ENCODE results near the gene SYNE2.

Gene SYNE2

DNA sequence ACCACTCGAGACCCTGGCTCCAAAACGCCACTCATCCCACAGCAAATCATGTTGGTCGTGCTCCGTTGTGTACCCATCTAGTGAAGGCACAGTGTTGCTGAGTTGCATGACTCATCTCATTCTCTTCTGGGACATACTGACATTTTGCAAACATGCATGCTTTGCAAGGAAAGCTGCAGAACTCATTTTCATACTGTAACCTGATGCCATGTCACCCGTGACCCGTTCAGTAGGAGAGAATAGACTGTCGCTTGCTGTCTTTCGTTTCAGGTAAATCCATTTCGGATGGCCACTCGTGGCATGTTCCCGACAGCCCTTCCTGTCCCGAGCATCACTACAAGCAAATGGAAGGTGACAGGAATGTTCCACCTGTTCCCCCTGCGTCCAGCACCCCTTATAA lies 363.2 kb downstream of the SYNE2 start:
- H3K36me3 ChIP-seq = peaks cover 100% of the 10 kb centered on the region
- H3K4me3 ChIP-seq (ENCODE audit: low read depth in 1 of 2, low read length in 1 of 2) = no peak overlapping the region
- H3K4me1 ChIP-seq (ENCODE audit: control insufficient read depth in 1 of 2, insufficient read depth in 1 of 2, low read depth in 1 of 2, low read length in 1 of 2) = no peaks in the 10 kb centered on the region
- H3K27ac ChIP-seq = no peak overlapping the region
- peaks cover 10% of the 10 kb centered on the region for H3K27me3 ChIP-seq
- TF ChIP-seq, protein P1, sequence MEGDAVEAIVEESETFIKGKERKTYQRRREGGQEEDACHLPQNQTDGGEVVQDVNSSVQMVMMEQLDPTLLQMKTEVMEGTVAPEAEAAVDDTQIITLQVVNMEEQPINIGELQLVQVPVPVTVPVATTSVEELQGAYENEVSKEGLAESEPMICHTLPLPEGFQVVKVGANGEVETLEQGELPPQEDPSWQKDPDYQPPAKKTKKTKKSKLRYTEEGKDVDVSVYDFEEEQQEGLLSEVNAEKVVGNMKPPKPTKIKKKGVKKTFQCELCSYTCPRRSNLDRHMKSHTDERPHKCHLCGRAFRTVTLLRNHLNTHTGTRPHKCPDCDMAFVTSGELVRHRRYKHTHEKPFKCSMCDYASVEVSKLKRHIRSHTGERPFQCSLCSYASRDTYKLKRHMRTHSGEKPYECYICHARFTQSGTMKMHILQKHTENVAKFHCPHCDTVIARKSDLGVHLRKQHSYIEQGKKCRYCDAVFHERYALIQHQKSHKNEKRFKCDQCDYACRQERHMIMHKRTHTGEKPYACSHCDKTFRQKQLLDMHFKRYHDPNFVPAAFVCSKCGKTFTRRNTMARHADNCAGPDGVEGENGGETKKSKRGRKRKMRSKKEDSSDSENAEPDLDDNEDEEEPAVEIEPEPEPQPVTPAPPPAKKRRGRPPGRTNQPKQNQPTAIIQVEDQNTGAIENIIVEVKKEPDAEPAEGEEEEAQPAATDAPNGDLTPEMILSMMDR (IDR thresholded peaks at IDR 0.05) = no peak
- H3K9me3 ChIP-seq = no peaks in the 10 kb centered on the region

DNA sequence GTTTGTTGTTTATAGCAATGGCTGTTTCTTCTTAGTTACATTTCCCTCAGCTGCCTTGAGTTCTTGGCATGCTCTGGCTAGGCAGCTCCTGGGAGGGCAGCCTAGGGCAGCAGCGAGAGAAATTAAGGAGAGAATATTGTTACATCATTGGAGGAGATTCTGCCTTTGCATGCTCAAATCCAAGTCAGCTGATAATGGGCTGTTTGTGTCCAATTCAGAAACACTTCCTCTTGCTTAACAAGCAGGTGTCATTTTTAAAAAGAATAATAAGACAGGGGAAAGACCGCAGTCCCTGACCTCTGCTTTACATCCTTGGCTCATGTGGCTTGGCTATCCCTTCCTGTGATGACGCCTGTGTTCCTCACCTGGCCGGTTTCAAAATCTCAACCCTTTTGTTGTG lies 364.5 kb downstream of the SYNE2 start:
- no peak overlapping the region for H3K4me3 ChIP-seq (ENCODE audit: low read depth in 1 of 2, low read length in 1 of 2)
- no peak overlapping the region for H3K27ac ChIP-seq
- no peaks in the 10 kb centered on the region for H3K4me1 ChIP-seq (ENCODE audit: control insufficient read depth in 1 of 2, insufficient read depth in 1 of 2, low read depth in 1 of 2, low read length in 1 of 2)
- TF ChIP-seq, protein P1 (IDR thresholded peaks at IDR 0.05) = no peak
- no peaks in the 10 kb centered on the region for H3K9me3 ChIP-seq
- H3K36me3 ChIP-seq = peaks cover 100% of the 10 kb centered on the region
- peaks cover 19% of the 10 kb centered on the region for H3K27me3 ChIP-seq

DNA sequence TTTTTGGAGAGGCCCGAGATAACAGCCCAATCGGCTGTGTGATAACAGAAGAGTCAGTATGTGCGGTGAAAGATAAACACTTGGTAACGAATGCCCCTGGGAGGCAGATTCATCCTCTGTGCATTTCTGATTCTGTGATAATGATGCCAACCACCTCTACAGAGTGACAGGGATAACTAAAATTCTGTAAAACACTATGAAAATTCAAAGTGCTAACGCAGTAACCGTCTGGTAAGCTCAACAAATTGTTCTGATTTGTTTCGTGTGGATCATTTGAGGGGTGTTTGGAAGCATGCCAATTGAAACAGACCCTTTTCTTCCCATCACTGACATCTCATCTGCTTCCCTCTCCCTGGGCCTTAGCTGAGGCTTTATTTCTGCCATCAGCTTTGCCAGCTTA lies 365.0 kb downstream of the SYNE2 start:
- no peak overlapping the region for H3K4me3 ChIP-seq (ENCODE audit: low read depth in 1 of 2, low read length in 1 of 2)
- TF ChIP-seq, protein P1 (IDR thresholded peaks at IDR 0.05) = no peak
- H3K4me1 ChIP-seq (ENCODE audit: control insufficient read depth in 1 of 2, insufficient read depth in 1 of 2, low read depth in 1 of 2, low read length in 1 of 2) = no peaks in the 10 kb centered on the region
- peaks cover 100% of the 10 kb centered on the region for H3K36me3 ChIP-seq
- no peak overlapping the region for H3K27ac ChIP-seq
- H3K27me3 ChIP-seq = peaks cover 19% of the 10 kb centered on the region
- no peaks in the 10 kb centered on the region for H3K9me3 ChIP-seq

DNA sequence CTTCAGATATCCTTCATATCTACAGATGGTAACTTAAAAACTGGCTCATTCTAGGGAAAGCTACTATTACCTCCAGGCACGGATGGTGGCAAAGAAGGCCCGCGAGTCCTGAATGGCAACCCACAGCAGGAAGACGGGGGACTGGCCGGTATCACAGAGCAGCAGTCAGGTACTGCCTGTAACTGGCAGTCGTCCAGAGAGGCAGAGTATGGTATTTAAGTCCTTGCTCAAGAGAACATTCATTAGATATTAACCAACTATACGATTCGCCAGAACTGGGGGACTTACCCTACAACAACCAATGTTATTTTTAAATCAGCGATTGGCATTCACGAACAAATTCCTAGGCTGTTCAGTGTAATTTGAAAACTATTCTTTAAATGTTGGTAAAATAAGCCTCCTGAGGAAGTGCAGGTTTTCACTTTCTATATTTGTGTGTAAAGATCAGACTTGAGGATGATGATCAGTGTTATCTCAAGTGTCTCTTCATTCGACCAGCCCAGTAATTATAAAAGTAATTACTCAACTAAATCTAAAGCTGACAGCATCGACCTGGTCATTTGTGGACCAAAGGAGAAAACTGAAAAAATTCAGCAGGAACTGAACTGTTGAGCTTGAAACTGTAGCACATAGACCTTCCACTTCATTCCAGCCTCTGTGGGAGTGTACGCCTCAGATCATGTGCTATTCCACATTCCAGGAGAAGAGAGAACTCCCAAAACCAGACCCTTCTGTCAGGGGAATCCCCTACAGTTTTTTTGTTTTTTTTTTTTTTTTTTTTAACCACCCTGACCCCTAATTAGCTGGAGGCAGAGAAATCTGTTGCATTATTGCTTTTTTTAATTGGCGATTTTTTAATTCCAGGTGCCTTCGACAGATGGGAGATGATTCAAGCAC lies 365.8 kb downstream of the SYNE2 start:
- Histone ChIP-seq H3K4me3 (ENCODE audit: low read depth in 1 of 2, low read length in 1 of 2) (no peak overlapping the region), H3K4me1 (ENCODE audit: control insufficient read depth in 1 of 2, insufficient read depth in 1 of 2, low read depth in 1 of 2, low read length in 1 of 2) (no peaks in the 10 kb centered on the region), H3K27me3 (peaks cover 19% of the 10 kb centered on the region), H3K36me3 (peaks cover 100% of the 10 kb centered on the region), H3K9me3 (no peaks in the 10 kb centered on the region), H3K27ac (no peak overlapping the region)
- TF ChIP-seq, protein P1 (IDR thresholded peaks at IDR 0.05) = no peak

DNA sequence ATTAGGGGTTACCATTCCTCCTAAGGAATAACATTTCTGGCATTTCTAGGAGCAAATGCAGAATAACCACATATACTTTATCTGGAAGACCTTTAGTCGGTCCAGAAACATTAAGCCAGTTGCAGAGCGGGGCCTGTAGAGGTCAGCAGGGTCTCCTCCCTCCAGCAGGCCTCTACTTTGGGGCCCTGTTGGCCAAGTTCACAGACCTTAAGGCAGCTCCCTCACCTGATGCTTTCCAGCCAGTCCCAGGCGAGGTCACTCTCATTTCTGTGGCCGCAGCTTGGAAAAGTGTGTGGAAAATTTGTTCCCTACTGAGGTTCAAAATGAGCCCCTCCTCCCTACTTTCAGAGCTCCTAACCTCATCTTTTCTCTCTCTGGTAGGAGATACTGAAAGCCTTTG lies 367.3 kb downstream of the SYNE2 start:
- Histone ChIP-seq H3K36me3 (peaks cover 100% of the 10 kb centered on the region), H3K9me3 (no peaks in the 10 kb centered on the region), H3K27me3 (peaks cover 19% of the 10 kb centered on the region), H3K4me3 (ENCODE audit: low read depth in 1 of 2, low read length in 1 of 2) (no peak overlapping the region), H3K4me1 (ENCODE audit: control insufficient read depth in 1 of 2, insufficient read depth in 1 of 2, low read depth in 1 of 2, low read length in 1 of 2) (no peaks in the 10 kb centered on the region), H3K27ac (no peak overlapping the region)
- TF ChIP-seq, protein P1 (IDR thresholded peaks at IDR 0.05) = no peak
